GM12878 (cell line): Measurements from ENCODE around the gene SUPT3H. TPM values are rescaled to one million over a fixed set of nuclear protein-coding genes. Genes with fewer than 3 reads are reported as not detected.

Experiments
- ATAC-seq: fragments of 200-7000 bp; cut with Tn5 transposase; 3 replicates; pipeline ENCODE4 v1.9.1; 2020; ENCODE audit warnings: mild to moderate bottlenecking, moderate library complexity
- BruUV-seq: library from RNA; stranded (reverse); fragments of 400-500 nt; replicated peaks from 2 replicates; lab custom pipeline; 2021; lab: Mats Ljungman, UMichigan
- CTCF ChIA-PET: fragments of 300-600 bp; sonication (Branson Sonifier 250); formaldehyde crosslinking; extraction: SDS; loops from one replicate; lab custom pipeline; 2021; ENCODE audit warnings: inconsistent platforms; lab: Yijun Ruan, JAX
- POLR2A ChIA-PET: fragments of 350-600 bp; formaldehyde crosslinking; extraction: SDS; loops from one replicate; lab custom pipeline; 2021; ENCODE audit warnings: inconsistent platforms; lab: Charles Lee
- RAD21 ChIA-PET: fragments of 300-600 bp; sonication (Branson Sonifier 250); formaldehyde crosslinking; loops from one replicate; lab custom pipeline; 2023; ENCODE audit warnings: antibody characterized with exemption; ENCODE audit not compliant: unreplicated experiment; lab: Charles Lee
- SMC1A ChIA-PET: fragments of 300-600 bp; sonication (Branson Sonifier 250); formaldehyde crosslinking; loops from one replicate; lab custom pipeline; 2023; ENCODE audit not compliant: unreplicated experiment, uncharacterized antibody; lab: Charles Lee
- DNase-seq: peaks from one replicate; pipeline ENCODE4 v3.0.0-alpha.2; 2011; ENCODE audit warnings: low read depth, low spot score
- FAIRE-seq: peaks from 3 replicates; lab custom pipeline; 2011; peaks lifted over from hg19 to GRCh38; lab: Jason Lieb, UNC
- H2AFZ ChIP-seq: 2 replicates; pipeline ENCODE4 v1.6.0; 2011; ENCODE audit warnings: low read depth, low read length, control low read depth; ENCODE audit not compliant: control insufficient read depth
- H3K27ac ChIP-seq: 2 replicates; pipeline ENCODE4 v1.5.1; 2011; ENCODE audit warnings: control low read depth; ENCODE audit not compliant: control insufficient read depth, insufficient read depth
- H3K27me3 ChIP-seq, 2 experiments: replicated peaks in 1 of 2; 2 replicates each; pipeline versions ENCODE4 v1.6.0 to v1.6.1; 2011; ENCODE audit warnings: low read length in 1 of 2; ENCODE audit not compliant: control insufficient read depth in 2 of 2, insufficient read depth in 2 of 2
- H3K36me3 ChIP-seq, 2 experiments: 2 replicates each; pipeline ENCODE4 v1.5.1; 2011; ENCODE audit warnings: low read length in 1 of 2; ENCODE audit not compliant: control insufficient read depth in 2 of 2, insufficient read depth in 2 of 2
- H3K4me1 ChIP-seq: 2 replicates; pipeline ENCODE4 v1.6.1; 2011; ENCODE audit warnings: mild to moderate bottlenecking, low read length, moderate library complexity, mixed read lengths; ENCODE audit not compliant: control insufficient read depth, insufficient read depth
- H3K4me2 ChIP-seq: 2 replicates; pipeline ENCODE4 v1.6.0; 2011; ENCODE audit warnings: control low read depth; ENCODE audit not compliant: control insufficient read depth, insufficient read depth
- H3K4me3 ChIP-seq: fragments of 200-600 bp; sonication (generic); 2 replicates; pipeline ENCODE4 v1.5.1; 2016
- H3K79me2 ChIP-seq: 2 replicates; pipeline ENCODE4 v1.6.0; 2011; ENCODE audit warnings: low read length; ENCODE audit not compliant: control insufficient read depth, insufficient read depth
- H3K9ac ChIP-seq: 2 replicates; pipeline ENCODE4 v1.8.0; 2011; ENCODE audit warnings: low read length, control low read depth, mixed read lengths; ENCODE audit not compliant: control insufficient read depth, insufficient read depth
- H3K9me3 ChIP-seq: replicated peaks from 3 replicates; pipeline ENCODE4 v1.5.1; 2011; ENCODE audit warnings: mild to moderate bottlenecking, low read length; ENCODE audit not compliant: control insufficient read depth, insufficient read depth
- H4K20me1 ChIP-seq: 2 replicates; pipeline ENCODE4 v1.6.0; 2011; ENCODE audit not compliant: control insufficient read depth, insufficient read depth
- BCL11A ChIP-seq: IDR thresholded peaks from 2 replicates; pipeline ENCODE4 v1.6.1; 2011; ENCODE audit warnings: low read depth, low read length
- BMI1 ChIP-seq: fragments of 450-650 bp; IDR thresholded peaks from 2 replicates; pipeline ENCODE4 v1.6.1; 2016; ENCODE audit warnings: mild to moderate bottlenecking, moderate library complexity, borderline replicate concordance
- CREB1 ChIP-seq: IDR thresholded peaks from 2 replicates; pipeline ENCODE4 v1.6.1; 2012; ENCODE audit warnings: low read depth, mild to moderate bottlenecking, inconsistent platforms
- DPF2 ChIP-seq: fragments of 450-650 bp; IDR thresholded peaks from 2 replicates; pipeline ENCODE4 v1.6.1; 2017; ENCODE audit warnings: mild to moderate bottlenecking
- FOXM1 ChIP-seq: IDR thresholded peaks from 2 replicates; pipeline ENCODE4 v1.6.1; 2012; ENCODE audit warnings: low read depth, mild to moderate bottlenecking, inconsistent platforms, low read length, moderate library complexity
- MYC ChIP-seq: IDR thresholded peaks from 2 replicates; pipeline ENCODE4 v1.6.1; 2011; ENCODE audit warnings: mild to moderate bottlenecking, low read length, moderate library complexity, inconsistent platforms; ENCODE audit not compliant: insufficient read depth, insufficient replicate concordance, insufficient read length, severe bottlenecking
- POLR2AphosphoS2 ChIP-seq: IDR thresholded peaks from 2 replicates; pipeline ENCODE4 v1.6.1; 2011; ENCODE audit warnings: low read depth, mild to moderate bottlenecking, low read length, improper control_type of control experiment, moderate library complexity
- SP1 ChIP-seq: IDR thresholded peaks from one replicate; pipeline ENCODE4 v1.6.1; 2011; ENCODE audit warnings: low read depth, low read length
- in situ Hi-C: fragments of 300-500 bp; cut with MboI; formaldehyde crosslinking; loops from 9 replicates; pipeline ENCODE4 v1.14.3; 2018; ENCODE audit warnings: mixed read lengths
- intact Hi-C: fragments of 100-400 bp; cut with micrococcal nuclease; formaldehyde crosslinking; loops from one replicate; pipeline ENCODE4 v1.14.2; 2022; ENCODE audit not compliant: unreplicated experiment
- polyA plus RNA-seq, 11 experiments: library from polyadenylated mRNA; depleted of rRNA in 4 of 11; unstranded in 6 of 11; stranded (reverse) in 5 of 11; fragments of >200 nt; fragmentation: Nextera tagmentation in 4 of 11; fragmentation: Illumina TruSeq in 1 of 11; extraction: Ambion mirVana in 4 of 11; extraction: Trizol in 1 of 11; gene quantifications; 1 replicate in 1 of 11; 2 replicates in 10 of 11; pipeline versions ENCODE4 v1.2.1 to v1.2.3, GENCODE V29; 2011 to 2016; ENCODE audit warnings: inconsistent platforms in 2 of 11, missing spikeins in 2 of 11, low read depth in 1 of 11
- total RNA-seq, 4 experiments: library from RNA; depleted of rRNA in 3 of 4; stranded (reverse); fragments of >200 nt in 3 of 4; fragmentation: Illumina TruSeq in 1 of 4; extraction: Trizol in 1 of 4; gene quantifications; 2 replicates each; pipeline versions ENCODE4 v1.2.1 to v1.2.3, GENCODE V29; 2013 to 2021
- TF ChIP-seq, protein P1 (sequence below): IDR thresholded peaks from 2 replicates; pipeline ENCODE4 v1.6.1; 2012; ENCODE audit warnings: improper control_type of control experiment, low read depth, low read length; ENCODE audit not compliant: insufficient replicate concordance
- TF ChIP-seq, protein P2 (sequence below): IDR thresholded peaks from 2 replicates; pipeline ENCODE4 v1.6.1; 2012; ENCODE audit warnings: low read depth, low read length, improper control_type of control experiment
- TF ChIP-seq, protein P3 (sequence below): IDR thresholded peaks from 2 replicates; pipeline ENCODE4 v1.6.1; 2012; ENCODE audit warnings: low read length, inconsistent platforms

The SUPT3H gene
- total and polyA plus RNA-seq, 10 of the 15 experiments (the other 5 are each of a cell fraction or from before 2014, with no cell fraction given) = 0.51 to 3.7 (median 2.0) TPM

DNA sequence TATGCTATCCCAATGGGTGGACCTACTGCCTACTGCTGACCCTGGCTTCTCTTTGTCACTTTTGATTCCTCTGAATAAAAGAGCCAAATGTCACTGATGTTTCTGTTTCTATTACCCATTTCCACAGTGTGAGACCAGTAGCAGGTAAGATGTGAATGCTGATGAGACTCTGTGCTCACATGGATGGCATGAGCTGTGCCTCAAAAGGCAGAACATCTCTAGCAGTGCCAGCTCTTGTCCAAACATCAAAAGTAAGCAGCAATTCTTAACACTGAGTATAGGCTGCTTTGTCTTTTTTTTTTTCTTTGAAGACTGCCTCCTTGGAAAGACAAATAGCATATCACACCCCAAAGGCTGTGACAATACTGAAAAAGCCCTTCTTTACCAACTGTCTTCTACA, 508.8 kb downstream of the SUPT3H start:
- Histone ChIP-seq H3K27ac (peak overlapping the region; percentile 2), H3K4me1 (peaks cover 25% of the 10 kb centered on the region), H3K9ac (no peak overlapping the region), H2AFZ (no peak overlapping the region), H3K79me2 (no peaks in the 10 kb centered on the region), H3K36me3 (no peaks in the 10 kb centered on the region), H3K27me3 (no peaks in the 10 kb centered on the region), H3K9me3 (peaks cover 12% of the 10 kb centered on the region; the same call in 2 of the 3 replicates), H4K20me1 (no peaks in the 10 kb centered on the region), H3K4me2 (peak overlapping the region; percentile 59), H3K4me3 (peak overlapping the region; percentile 33)
- DNase-seq (no peak), FAIRE-seq (no peak), ATAC-seq (peak; percentile 48)
- RAD21 ChIA-PET = interaction anchor here (1.0 to 3.6 kb wide), 17 partner anchors 34 to 846 kb away, joined by 3 to 30 read pairs (median 5); no protein-coding TSS in a partner anchor
- SMC1A ChIA-PET = interaction anchor here (0.7 to 4.2 kb wide), 27 partner anchors 10 to 869 kb away, joined by 3 to 24 read pairs (median 4); no protein-coding TSS in a partner anchor
- CTCF ChIA-PET = interaction anchor here (0.5 to 1.7 kb wide), 5 partner anchors 10 to 604 kb away, joined by 3 to 5 read pairs (median 4); no protein-coding TSS in a partner anchor
- in situ Hi-C loops (no loop called here), intact Hi-C loops (loop anchor here (2.0 to 10.0 kb wide), 6 partner anchors 36 to 813 kb away; no protein-coding TSS in a partner anchor)
- TSS peak; percentile 84 for BruUV-seq
- POLR2A ChIA-PET = interaction anchor here (1.0 kb wide), 1 partner anchor 61 kb away, joined by 4 read pairs; no protein-coding TSS in a partner anchor
- TF ChIP-seq DPF2 (no peak), CREB1 (no peak), POLR2AphosphoS2 (no peak), SP1 (no peak), MYC (no peak), BCL11A (no peak), BMI1 (no peak), FOXM1 (no peak)
- TF ChIP-seq, protein P1, sequence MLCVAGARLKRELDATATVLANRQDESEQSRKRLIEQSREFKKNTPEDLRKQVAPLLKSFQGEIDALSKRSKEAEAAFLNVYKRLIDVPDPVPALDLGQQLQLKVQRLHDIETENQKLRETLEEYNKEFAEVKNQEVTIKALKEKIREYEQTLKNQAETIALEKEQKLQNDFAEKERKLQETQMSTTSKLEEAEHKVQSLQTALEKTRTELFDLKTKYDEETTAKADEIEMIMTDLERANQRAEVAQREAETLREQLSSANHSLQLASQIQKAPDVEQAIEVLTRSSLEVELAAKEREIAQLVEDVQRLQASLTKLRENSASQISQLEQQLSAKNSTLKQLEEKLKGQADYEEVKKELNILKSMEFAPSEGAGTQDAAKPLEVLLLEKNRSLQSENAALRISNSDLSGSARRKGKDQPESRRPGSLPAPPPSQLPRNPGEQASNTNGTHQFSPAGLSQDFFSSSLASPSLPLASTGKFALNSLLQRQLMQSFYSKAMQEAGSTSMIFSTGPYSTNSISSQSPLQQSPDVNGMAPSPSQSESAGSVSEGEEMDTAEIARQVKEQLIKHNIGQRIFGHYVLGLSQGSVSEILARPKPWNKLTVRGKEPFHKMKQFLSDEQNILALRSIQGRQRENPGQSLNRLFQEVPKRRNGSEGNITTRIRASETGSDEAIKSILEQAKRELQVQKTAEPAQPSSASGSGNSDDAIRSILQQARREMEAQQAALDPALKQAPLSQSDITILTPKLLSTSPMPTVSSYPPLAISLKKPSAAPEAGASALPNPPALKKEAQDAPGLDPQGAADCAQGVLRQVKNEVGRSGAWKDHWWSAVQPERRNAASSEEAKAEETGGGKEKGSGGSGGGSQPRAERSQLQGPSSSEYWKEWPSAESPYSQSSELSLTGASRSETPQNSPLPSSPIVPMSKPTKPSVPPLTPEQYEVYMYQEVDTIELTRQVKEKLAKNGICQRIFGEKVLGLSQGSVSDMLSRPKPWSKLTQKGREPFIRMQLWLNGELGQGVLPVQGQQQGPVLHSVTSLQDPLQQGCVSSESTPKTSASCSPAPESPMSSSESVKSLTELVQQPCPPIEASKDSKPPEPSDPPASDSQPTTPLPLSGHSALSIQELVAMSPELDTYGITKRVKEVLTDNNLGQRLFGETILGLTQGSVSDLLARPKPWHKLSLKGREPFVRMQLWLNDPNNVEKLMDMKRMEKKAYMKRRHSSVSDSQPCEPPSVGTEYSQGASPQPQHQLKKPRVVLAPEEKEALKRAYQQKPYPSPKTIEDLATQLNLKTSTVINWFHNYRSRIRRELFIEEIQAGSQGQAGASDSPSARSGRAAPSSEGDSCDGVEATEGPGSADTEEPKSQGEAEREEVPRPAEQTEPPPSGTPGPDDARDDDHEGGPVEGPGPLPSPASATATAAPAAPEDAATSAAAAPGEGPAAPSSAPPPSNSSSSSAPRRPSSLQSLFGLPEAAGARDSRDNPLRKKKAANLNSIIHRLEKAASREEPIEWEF = no peak
- TF ChIP-seq, protein P2, sequence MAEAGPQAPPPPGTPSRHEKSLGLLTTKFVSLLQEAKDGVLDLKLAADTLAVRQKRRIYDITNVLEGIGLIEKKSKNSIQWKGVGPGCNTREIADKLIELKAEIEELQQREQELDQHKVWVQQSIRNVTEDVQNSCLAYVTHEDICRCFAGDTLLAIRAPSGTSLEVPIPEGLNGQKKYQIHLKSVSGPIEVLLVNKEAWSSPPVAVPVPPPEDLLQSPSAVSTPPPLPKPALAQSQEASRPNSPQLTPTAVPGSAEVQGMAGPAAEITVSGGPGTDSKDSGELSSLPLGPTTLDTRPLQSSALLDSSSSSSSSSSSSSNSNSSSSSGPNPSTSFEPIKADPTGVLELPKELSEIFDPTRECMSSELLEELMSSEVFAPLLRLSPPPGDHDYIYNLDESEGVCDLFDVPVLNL = no peak
- TF ChIP-seq, protein P3, sequence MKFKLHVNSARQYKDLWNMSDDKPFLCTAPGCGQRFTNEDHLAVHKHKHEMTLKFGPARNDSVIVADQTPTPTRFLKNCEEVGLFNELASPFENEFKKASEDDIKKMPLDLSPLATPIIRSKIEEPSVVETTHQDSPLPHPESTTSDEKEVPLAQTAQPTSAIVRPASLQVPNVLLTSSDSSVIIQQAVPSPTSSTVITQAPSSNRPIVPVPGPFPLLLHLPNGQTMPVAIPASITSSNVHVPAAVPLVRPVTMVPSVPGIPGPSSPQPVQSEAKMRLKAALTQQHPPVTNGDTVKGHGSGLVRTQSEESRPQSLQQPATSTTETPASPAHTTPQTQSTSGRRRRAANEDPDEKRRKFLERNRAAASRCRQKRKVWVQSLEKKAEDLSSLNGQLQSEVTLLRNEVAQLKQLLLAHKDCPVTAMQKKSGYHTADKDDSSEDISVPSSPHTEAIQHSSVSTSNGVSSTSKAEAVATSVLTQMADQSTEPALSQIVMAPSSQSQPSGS = no peak
